ENCODE data around the gene GLA. TPM values are rescaled to one million over a fixed set of nuclear protein-coding genes. Genes with fewer than 3 reads are reported as not detected.

Gene GLA
- 10 to 100 TPM; 12.5 to 16.2 TPM for total RNA-seq
- polyA plus RNA-seq (ENCODE audit: insufficient read depth, low read depth, low replicate concordance) = 17.9 TPM
- long read RNA-seq, donor 1, transcript GLA-201 (7 exons, 1,318 nt) = major isoform, 9 of 14 reads
- long read RNA-seq, donor 1, partial matches to known transcripts = 0 of 14 reads
- long read RNA-seq, donor 1, other reads (novel, unspliced or antisense) = 0 of 14 reads
- long read RNA-seq, donor 2, transcript GLA-201 (7 exons, 1,318 nt) = major isoform, 6 of 6 reads
- long read RNA-seq, donor 2, partial matches to known transcripts = 0 of 6 reads
- long read RNA-seq, donor 2, other reads (novel, unspliced or antisense) = 0 of 6 reads

GRCh38 chrX:101407748-101408531, at the start of gene GLA, which contains the start of gene HNRNPH2:
GLA (minus strand) TSS chrX:101407925; CDS start chrX:101407903, 22 bp downstream.
HNRNPH2 (plus strand) TSS chrX:101408222; CDS start chrX:101411989, 3,767 bp downstream.
- Histone ChIP-seq H3K36me3 (ENCODE audit: low read depth, missing control alignments) (no peaks in the 10 kb centered on the region), H3K27ac (peak within 1 kb of the TSS; percentile 94 to 95), H3K9me3 (no peaks in the 10 kb centered on the region), H3K4me3 (peak within 1 kb of the TSS; percentile 59 to 73), H3K4me1 (peaks cover 5% of the 10 kb centered on the region), H3K27me3 (no peaks in the 10 kb centered on the region)
- no peak for TF ChIP-seq CTCF (IDR thresholded peaks at IDR 0.05)
- TF ChIP-seq POLR2A (IDR thresholded peaks at IDR 0.05) = peak; percentile 77
- peak; percentile 96 for DNase-seq
- intact Hi-C loops (cut with DNase I; ENCODE audit: low total_unique reads) = no loop called here
- 0% methylated on average over 15 to 43 of the region's 47 CpGs for WGBS, 2 donors

- Histone ChIP-seq H3K27ac (no peak overlapping the region), H3K36me3 (ENCODE audit: low read depth, missing control alignments) (no peaks in the 10 kb centered on the region), H3K27me3 (no peaks in the 10 kb centered on the region), H3K9me3 (no peaks in the 10 kb centered on the region), H3K4me1 (no peaks in the 10 kb centered on the region), H3K4me3 (no peak overlapping the region)
- TF ChIP-seq POLR2A (IDR thresholded peaks at IDR 0.05) = no peak
- no peak for TF ChIP-seq CTCF (IDR thresholded peaks at IDR 0.05)
- 88 to 97% methylated on average over 3 of the region's 3 CpGs for WGBS, 2 donors
- intact Hi-C loops (cut with DNase I; ENCODE audit: low total_unique reads) = no loop called here
- no peak for DNase-seq
Measured at GRCh38 chrX:101452056-101452455, 44.3 kb upstream of the GLA start.

- no peaks in the 10 kb centered on the region for H3K36me3 ChIP-seq (ENCODE audit: low read depth, missing control alignments)
- no peak for TF ChIP-seq POLR2A (IDR thresholded peaks at IDR 0.05)
- no peak for TF ChIP-seq CTCF (IDR thresholded peaks at IDR 0.05)
- H3K4me3 ChIP-seq = no peak overlapping the region
- intact Hi-C loops (cut with DNase I; ENCODE audit: low total_unique reads) = no loop called here
- H3K27me3 ChIP-seq = no peaks in the 10 kb centered on the region
- H3K4me1 ChIP-seq = no peaks in the 10 kb centered on the region
- H3K9me3 ChIP-seq = no peaks in the 10 kb centered on the region
- DNase-seq = no peak
- WGBS, 2 donors = 83 to 100% methylated on average over 2 of the region's 2 CpGs
- H3K27ac ChIP-seq = no peak overlapping the region
Measured at GRCh38 chrX:101450961-101451360, 43.2 kb upstream of the GLA start.

GRCh38 chrX:101450085-101450484, 42.4 kb upstream of the GLA start:
- intact Hi-C loops (cut with DNase I; ENCODE audit: low total_unique reads) = no loop called here
- TF ChIP-seq POLR2A (IDR thresholded peaks at IDR 0.05) = no peak
- TF ChIP-seq CTCF (IDR thresholded peaks at IDR 0.05) = no peak
- no peak for DNase-seq
- 100% methylated on average over 2 of the region's 2 CpGs; no CpG with 5 or more reads in 1 of the 2 donors for WGBS, 2 donors
- no peaks in the 10 kb centered on the region for H3K27me3 ChIP-seq
- H3K36me3 ChIP-seq (ENCODE audit: low read depth, missing control alignments) = no peaks in the 10 kb centered on the region
- H3K9me3 ChIP-seq = no peaks in the 10 kb centered on the region
- no peak overlapping the region for H3K27ac ChIP-seq
- H3K4me3 ChIP-seq = no peak overlapping the region
- H3K4me1 ChIP-seq = no peaks in the 10 kb centered on the region

Measured in testis (tissue), 5 donors.